Ectodermal cell (in vitro differentiated cells): ENCODE data around the gene ZCCHC14.

Source experiments
- H3K27ac ChIP-seq: 2 replicates; pipeline ENCODE4 v1.7.0; 2013; ENCODE audit warnings: mild to moderate bottlenecking, low read depth, low read length; ENCODE audit not compliant: insufficient read depth, poor library complexity, severe bottlenecking
- H3K27me3 ChIP-seq: 2 replicates; pipeline ENCODE4 v1.7.0; 2013; ENCODE audit warnings: mild to moderate bottlenecking, low read length; ENCODE audit not compliant: insufficient read depth, control insufficient read depth, poor library complexity, severe bottlenecking
- H3K36me3 ChIP-seq: one replicate; pipeline ENCODE4 v1.7.0; 2013; ENCODE audit warnings: low read length; ENCODE audit not compliant: control insufficient read depth, insufficient read depth
- H3K4me1 ChIP-seq: one replicate; pipeline ENCODE4 v1.7.0; 2013; ENCODE audit warnings: low read length; ENCODE audit not compliant: control insufficient read depth, insufficient read depth
- H3K4me3 ChIP-seq: 2 replicates; pipeline ENCODE4 v1.7.0; 2013; ENCODE audit warnings: low read depth, low read length, control low read depth; ENCODE audit not compliant: insufficient read depth
- H3K9me3 ChIP-seq: 2 replicates; pipeline ENCODE4 v1.7.0; 2013; ENCODE audit warnings: mild to moderate bottlenecking, low read length, moderate library complexity; ENCODE audit not compliant: control insufficient read depth
- WGBS, 2 experiments: methylation state at CpG; one replicate each; pipeline ENCODE4 v1.1.7; 2013; ENCODE audit warnings: missing lambda C conversion rate in 2 of 2; 5-methylcytosine and 5-hydroxymethylcytosine counted together

The ZCCHC14 gene

GRCh38 chr16:87372305-87372704 is 120.5 kb downstream of the ZCCHC14 start:
- Histone ChIP-seq H3K4me1 (peaks cover 12% of the 10 kb centered on the region), H3K4me3 (no peak overlapping the region), H3K36me3 (no peaks in the 10 kb centered on the region), H3K9me3 (no peaks in the 10 kb centered on the region), H3K27ac (no peak overlapping the region), H3K27me3 (no peaks in the 10 kb centered on the region)
- 91 to 93% methylated on average over 4 of the region's 4 CpGs for WGBS, 2 experiments

- 78 to 81% methylated on average over 20 of the region's 20 CpGs for WGBS, 2 experiments
- H3K27me3 ChIP-seq: no peaks in the 10 kb centered on the region
Observed at GRCh38 chr16:87371261-87371866, 121.5 kb downstream of the ZCCHC14 start.

GRCh38 chr16:87369796-87370719 is 122.8 kb downstream of the ZCCHC14 start:
- 81 to 84% methylated on average over 15 of the region's 16 CpGs for WGBS, 2 experiments
- peaks cover 12% of the 10 kb centered on the region for H3K4me1 ChIP-seq
- H3K36me3 ChIP-seq: no peaks in the 10 kb centered on the region
- H3K27me3 ChIP-seq: no peaks in the 10 kb centered on the region
- no peak overlapping the region for H3K4me3 ChIP-seq
- no peaks in the 10 kb centered on the region for H3K9me3 ChIP-seq
- H3K27ac ChIP-seq: no peak overlapping the region

More at GRCh38 chr16:87371261-87371866, 121.5 kb downstream of the ZCCHC14 start:
- Histone ChIP-seq H3K4me1 (peaks cover 12% of the 10 kb centered on the region), H3K36me3 (no peaks in the 10 kb centered on the region), H3K27ac (no peak overlapping the region), H3K4me3 (no peak overlapping the region), H3K9me3 (no peaks in the 10 kb centered on the region)

- 85 to 88% methylated on average over 14 of the region's 14 CpGs for WGBS, 2 experiments
- Histone ChIP-seq H3K9me3 (no peaks in the 10 kb centered on the region), H3K36me3 (no peaks in the 10 kb centered on the region), H3K27ac (no peak overlapping the region), H3K27me3 (no peaks in the 10 kb centered on the region), H3K4me1 (peaks cover 12% of the 10 kb centered on the region), H3K4me3 (no peak overlapping the region)
Observed at GRCh38 chr16:87369117-87369765, 123.6 kb downstream of the ZCCHC14 start.

- H3K4me3 ChIP-seq: no peak overlapping the region
- no peak overlapping the region for H3K27ac ChIP-seq
- H3K27me3 ChIP-seq: no peaks in the 10 kb centered on the region
- no peaks in the 10 kb centered on the region for H3K36me3 ChIP-seq
- WGBS, 2 experiments: 83 to 94% methylated on average over 4 to 5 of the region's 5 CpGs
- no peaks in the 10 kb centered on the region for H3K9me3 ChIP-seq
- peaks cover 12% of the 10 kb centered on the region for H3K4me1 ChIP-seq
Observed at GRCh38 chr16:87368029-87368770, 124.6 kb downstream of the ZCCHC14 start.

- H3K36me3 ChIP-seq: no peaks in the 10 kb centered on the region
- no peak overlapping the region for H3K27ac ChIP-seq
- H3K27me3 ChIP-seq: no peaks in the 10 kb centered on the region
- H3K9me3 ChIP-seq: no peaks in the 10 kb centered on the region
- peaks cover 12% of the 10 kb centered on the region for H3K4me1 ChIP-seq
- 93 to 95% methylated on average over 9 of the region's 9 CpGs for WGBS, 2 experiments
- H3K4me3 ChIP-seq: no peak overlapping the region
Observed at GRCh38 chr16:87367529-87367928, 125.3 kb downstream of the ZCCHC14 start.

- Histone ChIP-seq H3K4me1 (peaks cover 12% of the 10 kb centered on the region), H3K36me3 (no peaks in the 10 kb centered on the region), H3K27ac (no peak overlapping the region), H3K4me3 (no peak overlapping the region), H3K27me3 (no peaks in the 10 kb centered on the region), H3K9me3 (no peaks in the 10 kb centered on the region)
- WGBS, 2 experiments: 95 to 96% methylated on average over 1 of the region's 1 CpG
Observed at GRCh38 chr16:87366930-87367329, 125.9 kb downstream of the ZCCHC14 start.

GRCh38 chr16:87366288-87366687 is 126.5 kb downstream of the ZCCHC14 start:
- peaks cover 9% of the 10 kb centered on the region for H3K4me1 ChIP-seq
- H3K27ac ChIP-seq: no peak overlapping the region

GRCh38 chr16:87365021-87365713 is 127.7 kb downstream of the ZCCHC14 start:
- H3K27ac ChIP-seq: no peak overlapping the region
- H3K9me3 ChIP-seq: no peaks in the 10 kb centered on the region
- WGBS, 2 experiments: 93 to 94% methylated on average over 13 of the region's 13 CpGs
- no peaks in the 10 kb centered on the region for H3K4me1 ChIP-seq
- H3K27me3 ChIP-seq: no peaks in the 10 kb centered on the region
- no peak overlapping the region for H3K4me3 ChIP-seq
- no peaks in the 10 kb centered on the region for H3K36me3 ChIP-seq

More at GRCh38 chr16:87366288-87366687, 126.5 kb downstream of the ZCCHC14 start:
- WGBS, 2 experiments: 93% methylated on average over 4 of the region's 4 CpGs
- H3K27me3 ChIP-seq: no peaks in the 10 kb centered on the region
- H3K36me3 ChIP-seq: no peaks in the 10 kb centered on the region
- no peaks in the 10 kb centered on the region for H3K9me3 ChIP-seq
- no peak overlapping the region for H3K4me3 ChIP-seq
